OCI-LY1 (cell line): ENCODE results near the gene USP43.

ENCODE experiments used
- EZH2 ChIP-seq: fragments of 200-600 bp; sonication (generic), shearing (Covaris generic); IDR thresholded peaks from 2 replicates; pipeline ENCODE4 v1.8.0; 2017; ENCODE audit warnings: borderline replicate concordance, mixed run types, mild to moderate bottlenecking, antibody characterized with exemption, low read length, moderate library complexity, mixed read lengths
- TF ChIP-seq, protein P1 (sequence below): fragments of 200-600 bp; sonication (generic), shearing (Covaris generic); IDR thresholded peaks from 2 replicates; pipeline ENCODE4 v1.5.1; 2017; ENCODE audit warnings: mild to moderate bottlenecking, antibody characterized with exemption, low read length, moderate library complexity, mixed read lengths

DNA sequence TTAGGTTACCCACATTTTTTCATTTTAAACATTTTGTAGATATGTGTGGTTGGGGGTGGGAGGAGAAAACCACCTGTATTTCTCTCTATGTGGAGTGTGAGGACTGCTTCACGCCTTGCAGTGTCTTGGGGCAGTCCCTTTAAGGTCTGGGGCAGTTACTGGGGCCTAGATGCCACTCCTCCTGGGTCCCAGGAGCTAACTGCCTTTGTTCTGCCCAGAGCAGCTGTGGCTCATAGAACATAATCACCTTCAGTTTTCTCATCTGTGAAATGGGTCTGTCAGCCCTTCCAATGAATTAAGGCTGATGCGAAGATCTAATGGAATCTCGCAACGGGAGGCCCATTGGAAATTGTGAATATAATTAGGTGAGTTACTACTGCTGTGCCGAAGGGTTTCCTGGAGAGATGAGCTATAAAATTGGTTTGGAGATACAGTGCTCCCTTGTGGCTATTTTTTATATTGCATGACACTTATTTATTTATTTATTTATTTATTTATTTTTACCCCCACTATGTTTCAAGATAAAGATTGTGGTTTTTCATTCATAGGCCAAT, 123.1 kb downstream of the USP43 start:
- TF ChIP-seq, protein P1, sequence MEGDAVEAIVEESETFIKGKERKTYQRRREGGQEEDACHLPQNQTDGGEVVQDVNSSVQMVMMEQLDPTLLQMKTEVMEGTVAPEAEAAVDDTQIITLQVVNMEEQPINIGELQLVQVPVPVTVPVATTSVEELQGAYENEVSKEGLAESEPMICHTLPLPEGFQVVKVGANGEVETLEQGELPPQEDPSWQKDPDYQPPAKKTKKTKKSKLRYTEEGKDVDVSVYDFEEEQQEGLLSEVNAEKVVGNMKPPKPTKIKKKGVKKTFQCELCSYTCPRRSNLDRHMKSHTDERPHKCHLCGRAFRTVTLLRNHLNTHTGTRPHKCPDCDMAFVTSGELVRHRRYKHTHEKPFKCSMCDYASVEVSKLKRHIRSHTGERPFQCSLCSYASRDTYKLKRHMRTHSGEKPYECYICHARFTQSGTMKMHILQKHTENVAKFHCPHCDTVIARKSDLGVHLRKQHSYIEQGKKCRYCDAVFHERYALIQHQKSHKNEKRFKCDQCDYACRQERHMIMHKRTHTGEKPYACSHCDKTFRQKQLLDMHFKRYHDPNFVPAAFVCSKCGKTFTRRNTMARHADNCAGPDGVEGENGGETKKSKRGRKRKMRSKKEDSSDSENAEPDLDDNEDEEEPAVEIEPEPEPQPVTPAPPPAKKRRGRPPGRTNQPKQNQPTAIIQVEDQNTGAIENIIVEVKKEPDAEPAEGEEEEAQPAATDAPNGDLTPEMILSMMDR, result peak; percentile 36; the same call in 1 of the 2 replicates
- TF ChIP-seq EZH2, result no peak
